Urinary bladder (tissue), 4 donors: ENCODE data around the gene TMEM270. TPM values are rescaled to one million over a fixed set of nuclear protein-coding genes. Genes with fewer than 3 reads are reported as not detected.
"Not testable (repeated sequence)": the region's sequence is repeated elsewhere in the genome, so short reads cannot be mapped to it uniquely, and the experiment has no call there.

Experiments
- DNase-seq: peaks from one replicate; pipeline ENCODE4 v3.0.0-alpha.2; 2015; ENCODE audit errors: extremely low spot score
- H3K27ac ChIP-seq: one replicate; pipeline ENCODE4 v1.5.1; 2013; ENCODE audit warnings: low read depth, mild to moderate bottlenecking, moderate library complexity
- H3K36me3 ChIP-seq: one replicate; pipeline ENCODE4 v1.6.1; 2013; ENCODE audit warnings: mild to moderate bottlenecking, moderate library complexity; ENCODE audit not compliant: insufficient read depth
- H3K4me1 ChIP-seq: one replicate; pipeline ENCODE4 v1.6.1; 2013; ENCODE audit warnings: mild to moderate bottlenecking, moderate library complexity; ENCODE audit not compliant: insufficient read depth
- H3K4me3 ChIP-seq: one replicate; pipeline ENCODE4 v1.5.1; 2013; ENCODE audit warnings: low read depth, low read length
- WGBS: extraction: QIAGEN DNeasy Blood & Tissue Kit; methylation state at CpG from one replicate; pipeline ENCODE4 v1.1.7; 2013; 5-methylcytosine and 5-hydroxymethylcytosine counted together
- polyA plus RNA-seq: library from polyadenylated mRNA; stranded (reverse); fragments of 200-250 nt; gene quantifications from one replicate; pipeline ENCODE4 v1.2.3, GENCODE V29; 2013
- total RNA-seq: library from RNA; depleted of rRNA; stranded (reverse); fragments of >200 nt; gene quantifications from one replicate; pipeline ENCODE4 v1.2.3, GENCODE V29; 2014
- donor health status: healthy with polysubstance abuse.
- donor health status: healthy.

Gene TMEM270
- total and polyA plus RNA-seq, 2 donors, result 0.09 TPM; not detected in 1

- H3K36me3 ChIP-seq, result no peaks in the 10 kb centered on the region
- no peak overlapping the region for H3K27ac ChIP-seq
- H3K4me3 ChIP-seq, result no peak overlapping the region
- no peaks in the 10 kb centered on the region for H3K4me1 ChIP-seq
- WGBS, result 92% methylated on average over 12 of the region's 12 CpGs
- no peak for DNase-seq
Measured at GRCh38 chr7:73876973-73877372, 16.0 kb downstream of the TMEM270 start.

- no peak overlapping the region for H3K27ac ChIP-seq
- 60% methylated on average over 18 of the region's 18 CpGs for WGBS
- DNase-seq, result no peak
- no peak overlapping the region for H3K4me3 ChIP-seq
- no peaks in the 10 kb centered on the region for H3K36me3 ChIP-seq
- no peaks in the 10 kb centered on the region for H3K4me1 ChIP-seq
Measured at GRCh38 chr7:73879977-73880681, 19.2 kb downstream of the TMEM270 start.

- H3K4me1 ChIP-seq, result no peaks in the 10 kb centered on the region
- DNase-seq, result no peak
- H3K4me3 ChIP-seq, result no peak overlapping the region
- H3K27ac ChIP-seq, result no peak overlapping the region
- 67% methylated on average over 13 of the region's 13 CpGs for WGBS
- H3K36me3 ChIP-seq, result no peaks in the 10 kb centered on the region
Measured at GRCh38 chr7:73880755-73881328, 19.9 kb downstream of the TMEM270 start.

GRCh38 chr7:73881352-73882046, 20.5 kb downstream of the TMEM270 start:
- no peak overlapping the region for H3K27ac ChIP-seq
- no peak overlapping the region for H3K4me3 ChIP-seq
- no peaks in the 10 kb centered on the region for H3K36me3 ChIP-seq
- DNase-seq, result no peak
- WGBS, result 66% methylated on average over 5 of the region's 5 CpGs
- no peaks in the 10 kb centered on the region for H3K4me1 ChIP-seq

- no peaks in the 10 kb centered on the region for H3K4me1 ChIP-seq
- 87% methylated on average over 3 of the region's 3 CpGs for WGBS
- H3K36me3 ChIP-seq, result no peaks in the 10 kb centered on the region
- DNase-seq, result no peak
- no peak overlapping the region for H3K27ac ChIP-seq
- H3K4me3 ChIP-seq, result no peak overlapping the region
Measured at GRCh38 chr7:73882047-73882402, 21.1 kb downstream of the TMEM270 start.

- H3K36me3 ChIP-seq, H3K4me1 ChIP-seq, DNase-seq, H3K27ac ChIP-seq, H3K4me3 ChIP-seq: not testable (repeated sequence)
- WGBS, result 81% methylated on average over 3 of the region's 3 CpGs
Measured at GRCh38 chr7:73884867-73885422, 24.0 kb downstream of the TMEM270 start.

GRCh38 chr7:73885433-73885974, 24.5 kb downstream of the TMEM270 start:
- no peak overlapping the region for H3K27ac ChIP-seq

GRCh38 chr7:73885975-73886798, 25.2 kb downstream of the TMEM270 start:
- no peak for DNase-seq
- 20% methylated on average over 25 of the region's 25 CpGs for WGBS
- H3K36me3 ChIP-seq, result no peaks in the 10 kb centered on the region
- H3K27ac ChIP-seq, result peak overlapping the region; percentile 2
- no peak overlapping the region for H3K4me3 ChIP-seq
- H3K4me1 ChIP-seq, result no peaks in the 10 kb centered on the region

More at GRCh38 chr7:73885433-73885974, 24.5 kb downstream of the TMEM270 start:
- DNase-seq, result no peak
- WGBS, result 97% methylated on average over 3 of the region's 3 CpGs
- Histone ChIP-seq H3K4me3 (no peak overlapping the region), H3K4me1 (no peaks in the 10 kb centered on the region), H3K36me3 (no peaks in the 10 kb centered on the region)

- WGBS, result 88% methylated on average over 5 of the region's 5 CpGs
- DNase-seq, result no peak
- no peak overlapping the region for H3K4me3 ChIP-seq
- no peaks in the 10 kb centered on the region for H3K4me1 ChIP-seq
- no peak overlapping the region for H3K27ac ChIP-seq
- no peaks in the 10 kb centered on the region for H3K36me3 ChIP-seq
Measured at GRCh38 chr7:73887762-73888161, 26.8 kb downstream of the TMEM270 start.

GRCh38 chr7:73888959-73889358, 28.0 kb downstream of the TMEM270 start:
- no peak for DNase-seq
- WGBS, result 92% methylated on average over 6 of the region's 6 CpGs
- no peaks in the 10 kb centered on the region for H3K4me1 ChIP-seq
- H3K4me3 ChIP-seq, result no peak overlapping the region
- no peak overlapping the region for H3K27ac ChIP-seq
- H3K36me3 ChIP-seq, result no peaks in the 10 kb centered on the region

GRCh38 chr7:73890555-73891147, 29.7 kb downstream of the TMEM270 start:
- Histone ChIP-seq H3K36me3 (no peaks in the 10 kb centered on the region), H3K27ac (no peak overlapping the region), H3K4me3 (no peak overlapping the region), H3K4me1 (no peaks in the 10 kb centered on the region)
- 91% methylated on average over 16 of the region's 16 CpGs for WGBS
- no peak for DNase-seq

GRCh38 chr7:73891178-73891885, 30.4 kb downstream of the TMEM270 start:
- H3K27ac ChIP-seq, result no peak overlapping the region
- H3K36me3 ChIP-seq, result no peaks in the 10 kb centered on the region
- H3K4me3 ChIP-seq, result no peak overlapping the region
- no peaks in the 10 kb centered on the region for H3K4me1 ChIP-seq
- WGBS, result 80% methylated on average over 16 of the region's 16 CpGs
- no peak for DNase-seq
